ENCODE measurements around the gene POMT1.

DNA sequence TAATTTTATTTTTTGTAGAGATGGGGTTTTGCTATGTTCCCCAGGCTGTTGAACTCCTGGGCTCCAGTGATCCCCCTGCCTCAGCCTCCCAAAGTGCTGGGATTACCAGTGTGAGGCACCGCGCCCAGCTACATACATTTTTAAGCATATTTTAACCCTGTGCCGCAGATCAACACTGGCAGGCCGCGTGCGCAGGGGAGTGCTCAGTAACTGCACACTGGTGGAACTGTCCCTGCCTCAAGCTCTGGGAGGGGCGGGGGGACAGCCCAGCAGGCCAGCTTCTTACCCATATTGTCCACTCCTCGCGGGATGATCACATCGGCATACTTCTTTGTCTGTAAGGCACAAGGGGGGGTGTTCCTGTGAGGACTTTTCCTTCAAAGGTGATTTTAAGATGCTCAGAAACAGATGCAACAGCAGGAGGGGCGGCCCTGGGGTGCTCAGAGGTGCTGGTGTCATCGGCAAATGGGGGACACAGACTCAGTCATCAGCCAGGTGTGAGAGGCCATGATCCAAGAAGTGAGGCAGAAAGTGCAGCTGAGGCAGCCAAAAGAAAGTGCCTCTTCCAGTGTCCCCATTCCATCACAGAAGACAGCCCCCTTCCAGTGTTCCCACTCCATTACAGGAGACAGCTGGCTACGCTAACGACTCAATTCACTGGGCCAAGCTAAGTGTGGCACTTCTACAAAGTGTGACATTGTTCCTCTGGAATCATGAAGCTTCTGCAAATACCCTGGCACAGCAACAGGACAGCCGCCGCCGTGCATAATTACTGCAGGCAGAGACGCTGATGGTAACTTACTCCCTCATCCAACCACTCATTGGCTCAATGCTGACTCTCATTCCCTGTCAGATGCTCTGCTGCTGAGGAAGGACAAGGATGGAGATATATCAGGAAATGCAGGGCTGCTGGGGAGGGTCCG is 23.2 kb downstream of the POMT1 start:
- TF ChIP-seq, protein P1, sequence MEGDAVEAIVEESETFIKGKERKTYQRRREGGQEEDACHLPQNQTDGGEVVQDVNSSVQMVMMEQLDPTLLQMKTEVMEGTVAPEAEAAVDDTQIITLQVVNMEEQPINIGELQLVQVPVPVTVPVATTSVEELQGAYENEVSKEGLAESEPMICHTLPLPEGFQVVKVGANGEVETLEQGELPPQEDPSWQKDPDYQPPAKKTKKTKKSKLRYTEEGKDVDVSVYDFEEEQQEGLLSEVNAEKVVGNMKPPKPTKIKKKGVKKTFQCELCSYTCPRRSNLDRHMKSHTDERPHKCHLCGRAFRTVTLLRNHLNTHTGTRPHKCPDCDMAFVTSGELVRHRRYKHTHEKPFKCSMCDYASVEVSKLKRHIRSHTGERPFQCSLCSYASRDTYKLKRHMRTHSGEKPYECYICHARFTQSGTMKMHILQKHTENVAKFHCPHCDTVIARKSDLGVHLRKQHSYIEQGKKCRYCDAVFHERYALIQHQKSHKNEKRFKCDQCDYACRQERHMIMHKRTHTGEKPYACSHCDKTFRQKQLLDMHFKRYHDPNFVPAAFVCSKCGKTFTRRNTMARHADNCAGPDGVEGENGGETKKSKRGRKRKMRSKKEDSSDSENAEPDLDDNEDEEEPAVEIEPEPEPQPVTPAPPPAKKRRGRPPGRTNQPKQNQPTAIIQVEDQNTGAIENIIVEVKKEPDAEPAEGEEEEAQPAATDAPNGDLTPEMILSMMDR (conservative IDR thresholded peaks at IDR 0.05 in 1 of 2, IDR thresholded peaks at IDR 0.05 in 1 of 2; ENCODE audit: extremely low read depth in 1 of 2, insufficient read depth in 1 of 2, low read depth in 1 of 2, low read length in 2 of 2) = no peak
- no peak for TF ChIP-seq EZH2 (IDR thresholded peaks at IDR 0.05; ENCODE audit: borderline replicate concordance, low read length)
